ENCODE measurements around the gene CACNG7.
"Not testable (repeated sequence)": the region's sequence is repeated elsewhere in the genome, so short reads cannot be mapped to it uniquely, and the experiment has no call there.

Gene CACNG7

DNA sequence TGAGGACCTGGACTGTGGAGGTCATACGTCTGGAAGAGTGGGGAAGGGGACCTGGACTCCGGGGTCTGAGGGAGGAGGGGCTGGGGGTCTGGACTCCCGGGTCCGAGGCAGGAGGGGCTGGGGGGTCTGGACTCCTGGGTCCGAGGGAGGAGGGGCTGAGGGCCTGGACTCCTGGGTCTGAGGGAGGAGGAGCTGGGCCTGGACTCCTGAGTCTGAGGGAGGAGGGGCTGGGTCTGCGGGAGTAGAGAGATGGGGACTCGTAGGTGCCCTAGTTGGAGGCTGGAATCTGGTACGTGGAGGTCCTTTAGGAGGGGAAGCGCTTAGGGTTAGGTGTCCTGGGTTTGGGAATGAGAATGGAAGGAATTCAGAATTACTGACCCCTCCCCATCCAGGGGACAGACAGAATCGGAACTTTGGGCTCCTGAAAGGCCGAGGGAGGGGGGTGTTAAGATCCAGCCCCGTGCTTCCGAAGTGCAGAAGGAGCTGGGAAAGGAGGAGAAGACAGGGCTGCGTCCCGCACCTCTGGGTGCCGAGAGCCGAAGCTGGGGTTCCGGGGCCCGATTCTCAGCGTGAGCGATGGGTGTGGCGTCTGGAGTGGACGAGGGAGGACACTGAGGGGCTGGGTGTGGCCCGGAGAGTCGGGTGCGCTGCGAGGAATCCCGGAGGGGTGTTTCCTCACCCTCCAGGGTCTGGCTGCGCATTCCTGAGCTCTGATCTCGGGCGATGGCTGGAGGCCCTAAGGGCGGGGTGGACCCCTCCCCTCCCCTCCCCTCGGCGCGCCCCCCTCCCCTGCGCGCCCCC is 40.8 kb upstream of the CACNG7 start:
- TF ChIP-seq, protein P1, sequence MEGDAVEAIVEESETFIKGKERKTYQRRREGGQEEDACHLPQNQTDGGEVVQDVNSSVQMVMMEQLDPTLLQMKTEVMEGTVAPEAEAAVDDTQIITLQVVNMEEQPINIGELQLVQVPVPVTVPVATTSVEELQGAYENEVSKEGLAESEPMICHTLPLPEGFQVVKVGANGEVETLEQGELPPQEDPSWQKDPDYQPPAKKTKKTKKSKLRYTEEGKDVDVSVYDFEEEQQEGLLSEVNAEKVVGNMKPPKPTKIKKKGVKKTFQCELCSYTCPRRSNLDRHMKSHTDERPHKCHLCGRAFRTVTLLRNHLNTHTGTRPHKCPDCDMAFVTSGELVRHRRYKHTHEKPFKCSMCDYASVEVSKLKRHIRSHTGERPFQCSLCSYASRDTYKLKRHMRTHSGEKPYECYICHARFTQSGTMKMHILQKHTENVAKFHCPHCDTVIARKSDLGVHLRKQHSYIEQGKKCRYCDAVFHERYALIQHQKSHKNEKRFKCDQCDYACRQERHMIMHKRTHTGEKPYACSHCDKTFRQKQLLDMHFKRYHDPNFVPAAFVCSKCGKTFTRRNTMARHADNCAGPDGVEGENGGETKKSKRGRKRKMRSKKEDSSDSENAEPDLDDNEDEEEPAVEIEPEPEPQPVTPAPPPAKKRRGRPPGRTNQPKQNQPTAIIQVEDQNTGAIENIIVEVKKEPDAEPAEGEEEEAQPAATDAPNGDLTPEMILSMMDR (IDR thresholded peaks at IDR 0.05; ENCODE audit: insufficient read depth, missing control alignments), result no peak
- FAIRE-seq, result no peak
- DNase-seq (ENCODE audit: insufficient read length, low spot score), result peak; percentile 45

GRCh38 chr19:53868892-53869804 is 39.9 kb upstream of the CACNG7 start:
- FAIRE-seq, result no peak

GRCh38 chr19:53869805-53870484 is 39.1 kb upstream of the CACNG7 start:
- DNase-seq (ENCODE audit: insufficient read length, low spot score); FAIRE-seq: not testable (repeated sequence)

More at GRCh38 chr19:53868892-53869804, 39.9 kb upstream of the CACNG7 start:
- TF ChIP-seq, protein P1 (IDR thresholded peaks at IDR 0.05; ENCODE audit: insufficient read depth, missing control alignments), result no peak
- DNase-seq (ENCODE audit: insufficient read length, low spot score), result peak; percentile 86

- FAIRE-seq (no peak), DNase-seq (ENCODE audit: insufficient read length, low spot score) (no peak)
- TF ChIP-seq, protein P1 (IDR thresholded peaks at IDR 0.05; ENCODE audit: insufficient read depth, missing control alignments), result no peak
Observed at GRCh38 chr19:53870485-53870844, 38.6 kb upstream of the CACNG7 start.

- no peak for DNase-seq (ENCODE audit: insufficient read length, low spot score)
- TF ChIP-seq, protein P1 (IDR thresholded peaks at IDR 0.05; ENCODE audit: insufficient read depth, missing control alignments), result no peak
- no peak for FAIRE-seq
Observed at GRCh38 chr19:53871454-53871853, 37.6 kb upstream of the CACNG7 start.

DNA sequence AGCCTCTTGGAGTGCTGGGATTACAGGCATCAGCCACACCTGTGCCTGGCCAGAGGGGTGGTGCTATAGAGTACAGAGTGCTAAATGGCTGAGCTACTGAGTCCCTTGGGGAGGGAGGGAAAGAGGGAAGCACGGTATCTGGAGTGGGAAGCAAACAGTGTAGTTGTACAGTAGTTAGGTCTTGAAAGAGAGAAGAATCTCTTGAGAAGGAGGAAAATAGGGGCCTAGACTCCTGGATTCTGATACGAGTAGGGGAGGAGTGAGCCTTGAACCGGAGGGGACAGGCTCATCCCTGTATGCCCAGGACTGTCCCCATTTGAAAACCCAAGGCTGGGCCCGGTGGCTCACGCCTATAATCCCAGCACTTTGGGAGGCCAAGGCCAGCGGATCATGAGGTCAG is 36.3 kb upstream of the CACNG7 start:
- no peak for FAIRE-seq
- DNase-seq (ENCODE audit: insufficient read length, low spot score), result no peak
- TF ChIP-seq, protein P1 (IDR thresholded peaks at IDR 0.05; ENCODE audit: insufficient read depth, missing control alignments), result no peak

Measured in D721Med (cell line).